ENCODE results near the gene NCR3LG1.
"Not testable (repeated sequence)": the region's sequence is repeated elsewhere in the genome, so short reads cannot be mapped to it uniquely, and the experiment has no call there.

NCR3LG1 gene

DNA sequence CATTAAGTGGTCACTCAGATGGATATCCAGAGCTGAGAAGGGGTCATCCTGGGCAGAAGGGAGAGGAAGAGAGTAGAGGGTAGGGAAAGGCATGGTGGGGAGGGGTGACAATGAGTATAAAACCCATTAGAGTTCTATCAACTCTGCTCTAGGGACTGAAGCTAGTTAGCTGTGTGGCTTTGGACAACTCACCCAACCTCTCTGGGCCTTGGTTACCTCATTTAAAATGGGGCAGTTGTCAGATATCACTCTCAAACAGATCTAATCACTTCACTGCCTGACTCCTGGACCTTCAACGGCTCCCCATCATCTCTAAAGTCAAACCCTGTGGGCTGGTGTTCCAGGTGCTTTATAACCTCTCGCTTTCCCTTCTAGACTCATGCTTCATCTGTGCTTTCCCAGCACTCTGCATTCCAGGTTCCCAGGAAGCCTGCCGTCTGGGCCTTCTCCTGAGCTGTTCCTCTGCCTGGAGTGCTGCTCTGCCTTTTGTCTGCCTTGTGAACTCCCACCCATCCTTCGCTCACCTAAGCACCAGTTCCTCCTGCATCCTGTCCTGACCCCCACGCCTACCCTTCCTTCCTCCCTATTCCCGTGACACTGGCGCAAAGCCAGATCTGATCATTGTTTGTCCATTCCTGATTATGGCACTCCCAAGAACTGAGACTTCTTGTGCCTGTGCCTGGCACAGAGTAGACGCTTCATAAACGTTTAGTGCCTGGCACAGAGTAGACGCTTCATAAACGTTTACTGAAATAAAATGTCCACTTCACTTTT is 59.2 kb downstream of the NCR3LG1 start:
- no peak for DNase-seq (ENCODE audit: low spot score)

- no peak for DNase-seq (ENCODE audit: low spot score)
These were observed 59.8 kb downstream of the NCR3LG1 start for GRCh38 chr11:17411418-17411817.

DNA sequence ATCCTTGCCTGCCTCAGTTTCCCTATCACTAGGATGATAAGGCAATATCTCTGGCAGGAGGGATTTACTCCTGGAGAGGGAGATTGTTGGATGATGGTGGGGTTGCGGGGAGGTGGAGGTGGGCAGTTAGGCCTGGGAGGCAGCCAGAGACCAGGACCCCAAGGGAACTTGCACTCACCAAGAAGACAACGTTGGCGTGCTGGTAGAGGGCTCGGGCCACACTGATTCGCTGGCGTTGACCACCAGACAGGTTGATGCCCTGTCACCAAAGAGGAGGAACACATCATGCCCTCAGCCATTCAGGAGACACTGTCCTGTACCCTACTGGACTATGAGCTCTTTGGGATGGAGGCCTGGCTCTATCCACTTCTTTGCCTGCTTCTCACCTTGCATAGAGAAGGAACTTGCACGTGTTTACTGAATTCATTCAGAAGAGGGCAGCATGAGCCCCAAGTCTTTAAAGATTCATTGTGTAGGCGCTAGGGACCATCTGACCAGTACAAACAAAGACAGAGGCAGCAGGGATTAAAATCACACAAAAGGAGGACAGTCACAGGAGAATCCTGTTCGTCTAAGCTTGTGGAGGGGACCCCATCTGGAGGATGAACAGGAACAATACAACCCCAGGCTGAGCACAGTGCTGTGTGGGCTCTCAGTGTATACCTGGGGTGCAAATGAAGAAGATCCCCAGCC is 61.0 kb downstream of the NCR3LG1 start:
- no peak for DNase-seq (ENCODE audit: low spot score)

- DNase-seq (ENCODE audit: low spot score), result no peak
These were observed 62.1 kb downstream of the NCR3LG1 start for GRCh38 chr11:17413414-17414316.

GRCh38 chr11:17414317-17414737 is 62.7 kb downstream of the NCR3LG1 start:
- no peak for DNase-seq (ENCODE audit: low spot score)

- DNase-seq (ENCODE audit: low spot score), result no peak
These were observed 63.4 kb downstream of the NCR3LG1 start for GRCh38 chr11:17414992-17415391.

GRCh38 chr11:17415523-17416104 is 64.0 kb downstream of the NCR3LG1 start:
- no peak for DNase-seq (ENCODE audit: low spot score)

- no peak for DNase-seq (ENCODE audit: low spot score)
These were observed 64.9 kb downstream of the NCR3LG1 start for GRCh38 chr11:17416492-17416891.

GRCh38 chr11:17418444-17419081 is 67.0 kb downstream of the NCR3LG1 start:
- peak; percentile 68 for DNase-seq (ENCODE audit: low spot score)

GRCh38 chr11:17421781-17422180 is 70.2 kb downstream of the NCR3LG1 start:
- no peak for DNase-seq (ENCODE audit: low spot score)

DNA sequence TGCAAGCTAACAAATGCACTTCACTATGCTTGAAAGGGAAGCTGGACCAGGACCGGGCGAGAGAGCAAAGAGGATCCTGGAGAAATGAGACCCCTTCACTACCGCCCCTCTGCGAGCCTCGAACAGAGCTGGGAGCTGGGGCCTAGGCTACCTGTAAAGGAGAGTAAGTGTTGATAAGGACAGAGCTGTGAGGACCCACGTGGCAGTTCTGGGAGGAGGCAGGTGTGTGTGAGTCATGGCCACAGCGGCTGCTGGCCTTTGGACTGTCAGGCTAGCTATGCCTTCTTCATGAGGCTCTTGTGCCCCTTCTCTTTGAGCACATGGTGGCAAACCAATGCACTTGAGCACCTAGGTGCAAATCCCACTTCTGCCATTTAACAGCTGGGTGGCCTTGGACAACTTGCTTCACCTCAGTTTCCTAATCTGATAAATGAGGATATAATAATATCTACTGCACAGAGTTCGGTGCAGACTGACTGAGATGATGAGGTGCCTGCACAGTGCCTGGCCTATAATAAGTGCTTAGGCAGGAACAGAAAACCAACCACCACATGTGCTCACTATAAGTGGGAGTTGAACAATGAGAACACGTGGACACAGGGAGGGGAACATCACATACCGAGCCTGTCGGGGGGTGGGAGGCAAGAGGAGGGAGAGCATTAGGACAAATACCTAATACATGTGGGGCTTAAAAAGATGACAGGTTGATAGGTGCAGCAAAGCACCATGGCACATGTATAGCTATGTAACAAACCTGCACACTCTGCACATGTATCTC is 72.1 kb downstream of the NCR3LG1 start:
- no peak for DNase-seq (ENCODE audit: low spot score)

DNA sequence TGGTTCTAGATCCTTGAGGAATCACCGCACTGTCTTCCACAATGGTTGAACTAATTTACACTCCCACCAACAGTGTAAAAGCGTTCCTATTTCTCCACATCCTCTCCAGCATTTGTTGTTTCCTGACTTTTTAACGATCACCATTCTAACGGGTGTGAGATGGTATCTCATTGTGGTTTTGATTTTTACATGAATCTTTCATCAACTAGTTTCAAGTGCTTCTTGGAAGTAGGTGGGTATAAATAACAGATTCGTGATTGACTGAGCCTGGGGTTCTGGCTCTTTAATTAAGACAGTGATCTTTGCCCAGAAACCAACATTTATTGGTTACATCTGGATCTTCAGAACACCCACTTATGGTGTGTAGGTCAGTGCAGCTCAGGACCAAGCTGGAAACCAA is 74.6 kb downstream of the NCR3LG1 start:
- DNase-seq (ENCODE audit: low spot score), result not testable (repeated sequence)
